Natural killer cell (primary cell): ENCODE measurements around the gene NEK4. TPM values are rescaled to one million over a fixed set of nuclear protein-coding genes. Genes with fewer than 3 reads are reported as not detected.
A peak's percentile ranks its signal among the peaks of the same experiment; 100 is the strongest.

ENCODE experiments used
- ATAC-seq, 3 donors: fragments of 150-1000 bp in 2 of 3; fragments of 200-7000 bp in 1 of 3; cut with Tn5 transposase; 1 replicate in 1 of 3; 2 replicates in 2 of 3; pipeline ENCODE4 v1.10.0; 2021; ENCODE audit warnings: mild to moderate bottlenecking in 2 of 3, moderate library complexity in 2 of 3
- DNase-seq, 2 donors: peaks; one replicate each; pipeline versions ENCODE4 v3.0.0 to v3.0.0-alpha.2; 2013 to 2021; ENCODE audit warnings: mixed read lengths in 1 of 2
- H3K27ac ChIP-seq: one replicate; pipeline ENCODE4 v1.5.1; 2013; ENCODE audit warnings: mild to moderate bottlenecking, low read length
- H3K27me3 ChIP-seq: one replicate; pipeline ENCODE4 v1.6.1; 2013; ENCODE audit warnings: low read length; ENCODE audit not compliant: control insufficient read depth, insufficient read depth
- H3K36me3 ChIP-seq: one replicate; pipeline ENCODE4 v1.6.1; 2013; ENCODE audit warnings: low read length; ENCODE audit not compliant: control insufficient read depth, insufficient read depth
- H3K4me1 ChIP-seq: one replicate; pipeline ENCODE4 v1.6.1; 2013; ENCODE audit warnings: low read length; ENCODE audit not compliant: control insufficient read depth, insufficient read depth
- H3K4me3 ChIP-seq: one replicate; pipeline ENCODE4 v1.5.1; 2013; ENCODE audit warnings: low read length
- H3K9me3 ChIP-seq: one replicate; pipeline ENCODE4 v1.6.1; 2013; ENCODE audit warnings: low read length; ENCODE audit not compliant: control insufficient read depth, insufficient read depth
- H3K27ac Mint-ChIP-seq, 2 donors: one replicate each; pipeline ENCODE4 v1.8.0; 2022; ENCODE audit warnings: mild to moderate bottlenecking in 2 of 2, mixed read lengths in 2 of 2, moderate library complexity in 1 of 2
- H3K27me3 Mint-ChIP-seq, 2 donors: one replicate each; pipeline ENCODE4 v1.8.0; 2022; ENCODE audit warnings: low read depth in 2 of 2, mixed read lengths in 2 of 2
- H3K36me3 Mint-ChIP-seq: one replicate; pipeline ENCODE4 v1.8.0; 2022; ENCODE audit warnings: mixed read lengths
- H3K4me1 Mint-ChIP-seq, 2 donors: one replicate each; pipeline ENCODE4 v1.8.0; 2022; ENCODE audit warnings: mixed read lengths in 2 of 2
- H3K4me3 Mint-ChIP-seq: one replicate; pipeline ENCODE4 v1.8.0; 2022; ENCODE audit warnings: mild to moderate bottlenecking, moderate library complexity, mixed read lengths
- H3K9me3 Mint-ChIP-seq, 2 donors: one replicate each; pipeline ENCODE4 v1.8.0; 2022; ENCODE audit warnings: mixed read lengths in 2 of 2
- CTCF ChIP-seq: fragments of 200-600 bp; IDR thresholded peaks from one replicate; pipeline ENCODE4 v1.8.0; 2022; ENCODE audit warnings: antibody characterized with exemption
- WGBS: methylation state at CpG from one replicate; pipeline ENCODE4 v1.1.7; 2013; ENCODE audit warnings: missing lambda C conversion rate; ENCODE audit not compliant: insufficient coverage; 5-methylcytosine and 5-hydroxymethylcytosine counted together
- intact Hi-C: fragments of 100-400 bp; cut with micrococcal nuclease; formaldehyde crosslinking; loops from one replicate; pipeline ENCODE4 v1.14.2; 2022
- total RNA-seq, 4 donors: library from RNA; stranded (reverse); fragments of 120-200 nt in 1 of 4; gene quantifications; one replicate each; pipeline versions ENCODE4 v1.2.3 to v1.2.4, GENCODE V29; 2013 to 2022

The NEK4 gene
- total RNA-seq, 3 donors from 2014 or later (not counting 1 experiment from before 2014, with no cell fraction given) = 13.8 to 19.5 (median 15.5) TPM

GRCh38 chr3:52683611-52684010, 87.1 kb downstream of the NEK4 start:
- Mint-ChIP-seq H3K9me3 (no peaks in the 10 kb centered on the region), H3K36me3 (peaks cover 15% of the 10 kb centered on the region), H3K27me3 (no peaks in the 10 kb centered on the region), H3K4me3 (no peak overlapping the region), H3K4me1 (peaks cover 43 to 45% of the 10 kb centered on the region in 2 donors), H3K27ac (peak overlapping the region; percentile 93 to 98)
- 88% methylated on average over 6 of the region's 6 CpGs for WGBS
- H3K4me3 ChIP-seq = no peak overlapping the region
- no peak for TF ChIP-seq CTCF
- peaks cover 41% of the 10 kb centered on the region for H3K36me3 ChIP-seq
- H3K4me1 ChIP-seq = peaks cover 10% of the 10 kb centered on the region
- ATAC-seq (no peak), DNase-seq (no peak)
- intact Hi-C loops = no loop called here
- no peak overlapping the region for H3K27ac ChIP-seq
- no peaks in the 10 kb centered on the region for H3K27me3 ChIP-seq
- H3K9me3 ChIP-seq = no peaks in the 10 kb centered on the region

GRCh38 chr3:52682016-52682415, 88.7 kb downstream of the NEK4 start:
- Histone ChIP-seq H3K27ac (no peak overlapping the region), H3K4me3 (no peak overlapping the region), H3K9me3 (no peaks in the 10 kb centered on the region), H3K36me3 (peaks cover 36% of the 10 kb centered on the region), H3K4me1 (peaks cover 10% of the 10 kb centered on the region), H3K27me3 (no peaks in the 10 kb centered on the region)
- Mint-ChIP-seq H3K4me1 (peaks cover 43 to 45% of the 10 kb centered on the region in 2 donors), H3K27me3 (no peaks in the 10 kb centered on the region), H3K27ac (peak overlapping the region; percentile 39 to 77), H3K36me3 (peaks cover 21% of the 10 kb centered on the region), H3K9me3 (no peaks in the 10 kb centered on the region), H3K4me3 (no peak overlapping the region)
- DNase-seq = peak in 1 of 2 donors; percentile 14
- intact Hi-C loops = no loop called here
- ATAC-seq = no peak
- TF ChIP-seq CTCF = no peak

- no peak overlapping the region for H3K4me3 ChIP-seq
Observed at GRCh38 chr3:52681596-52681995, 89.1 kb downstream of the NEK4 start.

More at GRCh38 chr3:52681596-52681995, 89.1 kb downstream of the NEK4 start:
- TF ChIP-seq CTCF = no peak
- ATAC-seq (no peak), DNase-seq (no peak)
- H3K36me3 Mint-ChIP-seq = peaks cover 25% of the 10 kb centered on the region
- H3K4me1 ChIP-seq = peaks cover 7% of the 10 kb centered on the region
- H3K9me3 ChIP-seq = no peaks in the 10 kb centered on the region
- peak overlapping the region; percentile 39 to 77 for H3K27ac Mint-ChIP-seq
- H3K4me1 Mint-ChIP-seq = peaks cover 40 to 46% of the 10 kb centered on the region in 2 donors
- WGBS = 63% methylated on average over 3 of the region's 3 CpGs
- H3K36me3 ChIP-seq = peaks cover 38% of the 10 kb centered on the region
- no peaks in the 10 kb centered on the region for H3K27me3 Mint-ChIP-seq
- H3K27ac ChIP-seq = no peak overlapping the region
- H3K27me3 ChIP-seq = no peaks in the 10 kb centered on the region
- intact Hi-C loops = no loop called here
- no peaks in the 10 kb centered on the region for H3K9me3 Mint-ChIP-seq
- no peak overlapping the region for H3K4me3 Mint-ChIP-seq
